ENCODE measurements around the gene PPP1R3A. TPM values are rescaled to one million over a fixed set of nuclear protein-coding genes. Genes with fewer than 3 reads are reported as not detected.

The PPP1R3A gene
- total and polyA plus RNA-seq, 2 of the 8 experiments (the other 6 are each of a cell fraction or from before 2014, with no cell fraction given), result not detected

DNA sequence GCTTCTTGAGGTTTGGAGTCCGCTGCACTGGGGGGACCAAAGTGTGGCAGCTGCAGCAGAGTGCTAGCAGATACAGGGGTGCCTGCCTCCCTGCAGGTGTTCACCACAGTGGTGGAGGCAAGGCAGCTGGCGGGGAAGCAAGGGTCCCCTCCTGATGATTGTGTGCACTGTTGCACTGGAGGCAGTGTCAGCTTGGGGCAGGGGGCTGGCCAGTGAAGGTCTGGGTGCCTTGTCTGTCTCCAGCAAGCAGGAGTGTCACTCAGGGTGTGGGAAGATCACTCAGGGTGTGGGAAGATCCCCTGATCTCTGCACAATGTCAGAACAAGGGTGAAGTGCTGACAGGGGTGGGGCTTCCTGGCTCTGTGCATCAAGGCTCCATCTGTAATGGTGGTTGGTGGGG lies 36.3 kb upstream of the PPP1R3A start:
- Histone ChIP-seq H4K91ac (replicated peaks; ENCODE audit: insufficient read length, low read length) (no peak overlapping the region), H4K5ac (ENCODE audit: insufficient read length, low read depth, low read length) (no peak overlapping the region), H3K18ac (ENCODE audit: extremely low read depth, low read length) (no peak overlapping the region), H3K4ac (replicated peaks; ENCODE audit: insufficient read length, low read depth, low read length) (no peak overlapping the region), H3K56ac (replicated peaks; ENCODE audit: insufficient read length, low read depth, low read length) (no peak overlapping the region), H2AK5ac (ENCODE audit: low read depth, low read length) (no peak overlapping the region), H2BK20ac (ENCODE audit: low read length) (no peak overlapping the region), H3K4me3 (ENCODE audit: extremely low read depth in 1 of 4, insufficient read depth in 2 of 4, low read depth in 3 of 4, low read length in 4 of 4) (no peak overlapping the region), H2BK5ac (ENCODE audit: low read depth, low read length) (no peak overlapping the region), H3K23ac (ENCODE audit: insufficient read length) (no peak overlapping the region), H2BK12ac (ENCODE audit: low read depth, low read length) (no peak overlapping the region), H3K9me3 (ENCODE audit: insufficient read depth in 2 of 2, low read depth in 1 of 2, low read length in 1 of 2) (peaks cover 22 to 24% of the 10 kb centered on the region in 2 experiments; a peak in 3 of 4 replicates), H2BK15ac (ENCODE audit: low read length) (no peak overlapping the region), H3K36me3 (ENCODE audit: control insufficient read depth in 2 of 4, insufficient read depth in 4 of 4, low read length in 3 of 4) (no peaks in the 10 kb centered on the region), H3K79me1 (ENCODE audit: low read depth, low read length) (no peaks in the 10 kb centered on the region), H2BK120ac (replicated peaks; ENCODE audit: low read depth, low read length) (no peak overlapping the region), H3K27ac (ENCODE audit: low read depth, low read length) (no peak overlapping the region), H4K8ac (ENCODE audit: extremely low read depth, insufficient read depth, low read length) (no peak overlapping the region), H2AFZ (ENCODE audit: low read length) (no peak overlapping the region), H3K4me2 (ENCODE audit: insufficient read depth in 1 of 2, low read depth in 2 of 2, low read length in 2 of 2) (no peak overlapping the region), H3K27me3 (replicated peaks in 1 of 4; ENCODE audit: control insufficient read depth in 3 of 4, extremely low read depth in 1 of 4, insufficient read depth in 3 of 4, low read length in 3 of 4) (no peaks in the 10 kb centered on the region), H3K79me2 (ENCODE audit: control insufficient read depth in 1 of 2, insufficient read depth in 2 of 2, low read length in 2 of 2) (no peaks in the 10 kb centered on the region), H4K20me1 (replicated peaks in 1 of 2; ENCODE audit: control insufficient read depth in 1 of 2, insufficient read depth in 2 of 2, low read length in 2 of 2) (no peaks in the 10 kb centered on the region), H3K23me2 (ENCODE audit: low read depth, low read length) (no peaks in the 10 kb centered on the region), H3K9ac (replicated peaks in 1 of 4; ENCODE audit: extremely low read depth in 1 of 4, low read depth in 3 of 4, low read length in 3 of 4) (no peak overlapping the region), H3K4me1 (replicated peaks in 1 of 4; ENCODE audit: control insufficient read depth in 3 of 4, insufficient read depth in 4 of 4, low read length in 3 of 4) (no peaks in the 10 kb centered on the region), H3K14ac (ENCODE audit: insufficient read length) (no peak overlapping the region)
- CTCF ChIA-PET (ENCODE audit: partially characterized antibody), result interaction anchor here (0.8 kb wide), 1 partner anchor 11 kb away, joined by 3 read pairs; no protein-coding TSS in a partner anchor
- WGBS, 2 experiments (ENCODE audit: extremely low coverage in 1 of 2, insufficient coverage in 1 of 2, insufficient read length in 1 of 2, insufficient replicate concordance in 2 of 2, low coverage in 1 of 2, low lambda C conversion rate in 2 of 2, missing lambda C conversion rate in 1 of 2), result 89% methylated on average over 2 of the region's 2 CpGs; no CpG with 5 or more reads in 1 of the 2 experiments
- POLR2A ChIA-PET (ENCODE audit: partially characterized antibody), result no interaction called here
- DNase-seq (ENCODE audit: low read depth in 1 of 2, low spot score in 2 of 2), result no peak
- FAIRE-seq, result no peak
- no peak for TF ChIP-seq RNF2 (IDR thresholded peaks at IDR 0.05; ENCODE audit: borderline replicate concordance, low read depth, low read length, missing control alignments, poor library complexity, severe bottlenecking)
- TF ChIP-seq SAP30 (IDR thresholded peaks at IDR 0.05; ENCODE audit: insufficient read depth, insufficient replicate concordance, low read length), result no peak
- TF ChIP-seq PHF8 (conservative IDR thresholded peaks at IDR 0.05; ENCODE audit: low read depth, low read length), result no peak
- TF ChIP-seq, protein P1, sequence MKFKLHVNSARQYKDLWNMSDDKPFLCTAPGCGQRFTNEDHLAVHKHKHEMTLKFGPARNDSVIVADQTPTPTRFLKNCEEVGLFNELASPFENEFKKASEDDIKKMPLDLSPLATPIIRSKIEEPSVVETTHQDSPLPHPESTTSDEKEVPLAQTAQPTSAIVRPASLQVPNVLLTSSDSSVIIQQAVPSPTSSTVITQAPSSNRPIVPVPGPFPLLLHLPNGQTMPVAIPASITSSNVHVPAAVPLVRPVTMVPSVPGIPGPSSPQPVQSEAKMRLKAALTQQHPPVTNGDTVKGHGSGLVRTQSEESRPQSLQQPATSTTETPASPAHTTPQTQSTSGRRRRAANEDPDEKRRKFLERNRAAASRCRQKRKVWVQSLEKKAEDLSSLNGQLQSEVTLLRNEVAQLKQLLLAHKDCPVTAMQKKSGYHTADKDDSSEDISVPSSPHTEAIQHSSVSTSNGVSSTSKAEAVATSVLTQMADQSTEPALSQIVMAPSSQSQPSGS (IDR thresholded peaks at IDR 0.05; ENCODE audit: low read length), result no peak
- no peak for TF ChIP-seq SRF (IDR thresholded peaks at IDR 0.05; ENCODE audit: low read depth, low read length)
- TF ChIP-seq RBBP5 (IDR thresholded peaks at IDR 0.05; ENCODE audit: borderline replicate concordance, low read depth, low read length), result no peak
- no peak for TF ChIP-seq SP2 (IDR thresholded peaks at IDR 0.05; ENCODE audit: low read length)
- TF ChIP-seq, protein P2, sequence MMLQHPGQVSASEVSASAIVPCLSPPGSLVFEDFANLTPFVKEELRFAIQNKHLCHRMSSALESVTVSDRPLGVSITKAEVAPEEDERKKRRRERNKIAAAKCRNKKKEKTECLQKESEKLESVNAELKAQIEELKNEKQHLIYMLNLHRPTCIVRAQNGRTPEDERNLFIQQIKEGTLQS (IDR thresholded peaks at IDR 0.05; ENCODE audit: insufficient read depth, low read depth, low read length), result no peak
- no peak for TF ChIP-seq RXRA (IDR thresholded peaks at IDR 0.05; ENCODE audit: insufficient read depth, low read depth, low read length)
- no peak for TF ChIP-seq KDM4A (IDR thresholded peaks at IDR 0.05; ENCODE audit: low read depth, low read length, severe bottlenecking)
- TF ChIP-seq ZNF274 (IDR thresholded peaks at IDR 0.05; ENCODE audit: borderline replicate concordance, extremely low read depth, low read length), result no peak
